GM12878 (cell line): ENCODE measurements around the gene L3MBTL1. TPM values are rescaled to one million over a fixed set of nuclear protein-coding genes. Genes with fewer than 3 reads are reported as not detected.

ENCODE experiments used
- ATAC-seq: fragments of 200-7000 bp; cut with Tn5 transposase; 3 replicates; pipeline ENCODE4 v1.9.1; 2020; ENCODE audit warnings: mild to moderate bottlenecking, moderate library complexity
- BruUV-seq: library from RNA; stranded (reverse); fragments of 400-500 nt; replicated peaks from 2 replicates; lab custom pipeline; 2021; lab: Mats Ljungman, UMichigan
- CTCF ChIA-PET: fragments of 300-600 bp; sonication (Branson Sonifier 250); formaldehyde crosslinking; extraction: SDS; loops from one replicate; lab custom pipeline; 2021; ENCODE audit warnings: inconsistent platforms; lab: Yijun Ruan, JAX
- POLR2A ChIA-PET: fragments of 350-600 bp; formaldehyde crosslinking; extraction: SDS; loops from one replicate; lab custom pipeline; 2021; ENCODE audit warnings: inconsistent platforms; lab: Charles Lee
- RAD21 ChIA-PET: fragments of 300-600 bp; sonication (Branson Sonifier 250); formaldehyde crosslinking; loops from one replicate; lab custom pipeline; 2023; ENCODE audit warnings: antibody characterized with exemption; ENCODE audit not compliant: unreplicated experiment; lab: Charles Lee
- SMC1A ChIA-PET: fragments of 300-600 bp; sonication (Branson Sonifier 250); formaldehyde crosslinking; loops from one replicate; lab custom pipeline; 2023; ENCODE audit not compliant: unreplicated experiment, uncharacterized antibody; lab: Charles Lee
- DNase-seq: peaks from one replicate; pipeline ENCODE4 v3.0.0-alpha.2; 2011; ENCODE audit warnings: low read depth, low spot score
- FAIRE-seq: peaks from 3 replicates; lab custom pipeline; 2011; peaks lifted over from hg19 to GRCh38; lab: Jason Lieb, UNC
- H2AFZ ChIP-seq: 2 replicates; pipeline ENCODE4 v1.6.0; 2011; ENCODE audit warnings: low read depth, low read length, control low read depth; ENCODE audit not compliant: control insufficient read depth
- H3K27ac ChIP-seq: 2 replicates; pipeline ENCODE4 v1.5.1; 2011; ENCODE audit warnings: control low read depth; ENCODE audit not compliant: control insufficient read depth, insufficient read depth
- H3K27me3 ChIP-seq, 2 experiments: replicated peaks in 1 of 2; 2 replicates each; pipeline versions ENCODE4 v1.6.0 to v1.6.1; 2011; ENCODE audit warnings: low read length in 1 of 2; ENCODE audit not compliant: control insufficient read depth in 2 of 2, insufficient read depth in 2 of 2
- H3K36me3 ChIP-seq, 2 experiments: 2 replicates each; pipeline ENCODE4 v1.5.1; 2011; ENCODE audit warnings: low read length in 1 of 2; ENCODE audit not compliant: control insufficient read depth in 2 of 2, insufficient read depth in 2 of 2
- H3K4me1 ChIP-seq: 2 replicates; pipeline ENCODE4 v1.6.1; 2011; ENCODE audit warnings: mild to moderate bottlenecking, low read length, moderate library complexity, mixed read lengths; ENCODE audit not compliant: control insufficient read depth, insufficient read depth
- H3K4me2 ChIP-seq: 2 replicates; pipeline ENCODE4 v1.6.0; 2011; ENCODE audit warnings: control low read depth; ENCODE audit not compliant: control insufficient read depth, insufficient read depth
- H3K4me3 ChIP-seq: fragments of 200-600 bp; sonication (generic); 2 replicates; pipeline ENCODE4 v1.5.1; 2016
- H3K79me2 ChIP-seq: 2 replicates; pipeline ENCODE4 v1.6.0; 2011; ENCODE audit warnings: low read length; ENCODE audit not compliant: control insufficient read depth, insufficient read depth
- H3K9ac ChIP-seq: 2 replicates; pipeline ENCODE4 v1.8.0; 2011; ENCODE audit warnings: low read length, control low read depth, mixed read lengths; ENCODE audit not compliant: control insufficient read depth, insufficient read depth
- H3K9me3 ChIP-seq: replicated peaks from 3 replicates; pipeline ENCODE4 v1.5.1; 2011; ENCODE audit warnings: mild to moderate bottlenecking, low read length; ENCODE audit not compliant: control insufficient read depth, insufficient read depth
- H4K20me1 ChIP-seq: 2 replicates; pipeline ENCODE4 v1.6.0; 2011; ENCODE audit not compliant: control insufficient read depth, insufficient read depth
- BCL11A ChIP-seq: IDR thresholded peaks from 2 replicates; pipeline ENCODE4 v1.6.1; 2011; ENCODE audit warnings: low read depth, low read length
- CBFB ChIP-seq: IDR thresholded peaks from 2 replicates; pipeline ENCODE4 v1.6.1; 2016; ENCODE audit warnings: antibody characterized with exemption, low read depth
- CHD1 ChIP-seq: IDR thresholded peaks from 2 replicates; pipeline ENCODE4 v1.6.1; 2012; ENCODE audit warnings: low read depth, low read length, improper control_type of control experiment
- FOS ChIP-seq: IDR thresholded peaks from 3 replicates; pipeline ENCODE4 v1.6.1; 2011; ENCODE audit warnings: borderline replicate concordance; ENCODE audit not compliant: insufficient read length; ENCODE audit errors: extremely low read depth
- FOXM1 ChIP-seq: IDR thresholded peaks from 2 replicates; pipeline ENCODE4 v1.6.1; 2012; ENCODE audit warnings: low read depth, mild to moderate bottlenecking, inconsistent platforms, low read length, moderate library complexity
- IKZF2 ChIP-seq, 2 experiments: fragments of 450-650 bp; IDR thresholded peaks; 2 replicates each; pipeline ENCODE4 v1.6.1; 2017; ENCODE audit warnings: mild to moderate bottlenecking in 2 of 2, moderate library complexity in 2 of 2
- KAT2A ChIP-seq: conservative IDR thresholded peaks from 2 replicates; pipeline ENCODE4 v1.6.1; 2011; ENCODE audit warnings: low read depth, low read length; ENCODE audit not compliant: control insufficient read depth
- LARP7 ChIP-seq: fragments of 450-650 bp; IDR thresholded peaks from 2 replicates; pipeline ENCODE4 v1.6.1; 2017; ENCODE audit warnings: mild to moderate bottlenecking
- PML ChIP-seq: IDR thresholded peaks from 2 replicates; pipeline ENCODE4 v1.6.1; 2012; ENCODE audit warnings: low read length, inconsistent platforms
- SIN3A ChIP-seq: IDR thresholded peaks from 2 replicates; pipeline ENCODE4 v1.6.1; 2012; ENCODE audit warnings: low read depth, low read length, improper control_type of control experiment
- SMAD1 ChIP-seq: fragments of 450-650 bp; IDR thresholded peaks from 2 replicates; pipeline ENCODE4 v1.6.1; 2018; ENCODE audit warnings: mild to moderate bottlenecking, low read depth; ENCODE audit not compliant: partially characterized antibody
- SREBF2 ChIP-seq: IDR thresholded peaks from 2 replicates; pipeline ENCODE4 v1.6.1; 2012; ENCODE audit warnings: mild to moderate bottlenecking, low read length
- STAT1 ChIP-seq: fragments of 450-650 bp; conservative IDR thresholded peaks from 2 replicates; pipeline ENCODE4 v1.6.1; 2014; ENCODE audit warnings: antibody characterized with exemption, mild to moderate bottlenecking
- TCF3 ChIP-seq: IDR thresholded peaks from 2 replicates; pipeline ENCODE4 v1.6.1; 2012; ENCODE audit warnings: low read depth, mild to moderate bottlenecking, low read length, borderline replicate concordance; ENCODE audit not compliant: insufficient read depth
- ZNF24 ChIP-seq: fragments of 450-650 bp; IDR thresholded peaks from 2 replicates; pipeline ENCODE4 v1.6.1; 2017; ENCODE audit warnings: antibody characterized with exemption, mild to moderate bottlenecking
- WGBS: methylation state at CpG from one replicate; pipeline ENCODE4 v1.1.6; 2016; ENCODE audit warnings: low lambda C conversion rate; ENCODE audit not compliant: insufficient replicate concordance, insufficient coverage; ENCODE audit errors: missing lambda C conversion rate; 5-methylcytosine and 5-hydroxymethylcytosine counted together
- in situ Hi-C: fragments of 300-500 bp; cut with MboI; formaldehyde crosslinking; loops from 9 replicates; pipeline ENCODE4 v1.14.3; 2018; ENCODE audit warnings: mixed read lengths
- intact Hi-C: fragments of 100-400 bp; cut with micrococcal nuclease; formaldehyde crosslinking; loops from one replicate; pipeline ENCODE4 v1.14.2; 2022; ENCODE audit not compliant: unreplicated experiment
- polyA plus RNA-seq, 11 experiments: library from polyadenylated mRNA; depleted of rRNA in 4 of 11; unstranded in 6 of 11; stranded (reverse) in 5 of 11; fragments of >200 nt; fragmentation: Nextera tagmentation in 4 of 11; fragmentation: Illumina TruSeq in 1 of 11; extraction: Ambion mirVana in 4 of 11; extraction: Trizol in 1 of 11; gene quantifications; 1 replicate in 1 of 11; 2 replicates in 10 of 11; pipeline versions ENCODE4 v1.2.1 to v1.2.3, GENCODE V29; 2011 to 2016; ENCODE audit warnings: inconsistent platforms in 2 of 11, missing spikeins in 2 of 11, low read depth in 1 of 11
- total RNA-seq, 4 experiments: library from RNA; depleted of rRNA in 3 of 4; stranded (reverse); fragments of >200 nt in 3 of 4; fragmentation: Illumina TruSeq in 1 of 4; extraction: Trizol in 1 of 4; gene quantifications; 2 replicates each; pipeline versions ENCODE4 v1.2.1 to v1.2.3, GENCODE V29; 2013 to 2021
- TF ChIP-seq, protein P1 (sequence below): IDR thresholded peaks from 2 replicates; pipeline ENCODE4 v1.6.1; 2012; ENCODE audit warnings: improper control_type of control experiment, low read depth, low read length; ENCODE audit not compliant: insufficient replicate concordance
- TF ChIP-seq, protein P2 (sequence below): fragments of 450-650 bp; IDR thresholded peaks from 2 replicates; pipeline ENCODE4 v1.6.1; 2017; ENCODE audit warnings: antibody characterized with exemption, mild to moderate bottlenecking, moderate library complexity

The L3MBTL1 gene
- total and polyA plus RNA-seq, 10 of the 15 experiments (the other 5 are each of a cell fraction or from before 2014, with no cell fraction given) = 0.56 to 6.6 (median 3.9) TPM

- no peak overlapping the region for H3K9ac ChIP-seq
- ChIA-PET RAD21 (no interaction called here), CTCF (no interaction called here), SMC1A (no interaction called here), POLR2A (no interaction called here)
- H3K4me3 ChIP-seq = no peak overlapping the region
- H3K27me3 ChIP-seq = no peaks in the 10 kb centered on the region
- intact Hi-C loops (no loop called here), in situ Hi-C loops (no loop called here)
- DNase-seq (no peak), ATAC-seq (no peak), FAIRE-seq (no peak)
- no peaks in the 10 kb centered on the region for H4K20me1 ChIP-seq
- no peaks in the 10 kb centered on the region for H3K9me3 ChIP-seq
- no peak overlapping the region for H2AFZ ChIP-seq
- no peaks in the 10 kb centered on the region for H3K79me2 ChIP-seq
- no peak overlapping the region for H3K27ac ChIP-seq
- H3K4me1 ChIP-seq = no peaks in the 10 kb centered on the region
- BruUV-seq = no TSS peak
- no peaks in the 10 kb centered on the region for H3K36me3 ChIP-seq
- WGBS = 68% methylated on average over 18 of the region's 18 CpGs
- H3K4me2 ChIP-seq = no peak overlapping the region
- TF ChIP-seq FOXM1 = no peak
- TF ChIP-seq SMAD1 = no peak
- no peak for TF ChIP-seq TCF3
- no peak for TF ChIP-seq ZNF24
- TF ChIP-seq IKZF2 (IDR thresholded peaks at IDR 0.05) = no peak
- TF ChIP-seq LARP7 = no peak
- no peak for TF ChIP-seq PML
- no peak for TF ChIP-seq CHD1
- TF ChIP-seq BCL11A = no peak
- TF ChIP-seq, protein P1, sequence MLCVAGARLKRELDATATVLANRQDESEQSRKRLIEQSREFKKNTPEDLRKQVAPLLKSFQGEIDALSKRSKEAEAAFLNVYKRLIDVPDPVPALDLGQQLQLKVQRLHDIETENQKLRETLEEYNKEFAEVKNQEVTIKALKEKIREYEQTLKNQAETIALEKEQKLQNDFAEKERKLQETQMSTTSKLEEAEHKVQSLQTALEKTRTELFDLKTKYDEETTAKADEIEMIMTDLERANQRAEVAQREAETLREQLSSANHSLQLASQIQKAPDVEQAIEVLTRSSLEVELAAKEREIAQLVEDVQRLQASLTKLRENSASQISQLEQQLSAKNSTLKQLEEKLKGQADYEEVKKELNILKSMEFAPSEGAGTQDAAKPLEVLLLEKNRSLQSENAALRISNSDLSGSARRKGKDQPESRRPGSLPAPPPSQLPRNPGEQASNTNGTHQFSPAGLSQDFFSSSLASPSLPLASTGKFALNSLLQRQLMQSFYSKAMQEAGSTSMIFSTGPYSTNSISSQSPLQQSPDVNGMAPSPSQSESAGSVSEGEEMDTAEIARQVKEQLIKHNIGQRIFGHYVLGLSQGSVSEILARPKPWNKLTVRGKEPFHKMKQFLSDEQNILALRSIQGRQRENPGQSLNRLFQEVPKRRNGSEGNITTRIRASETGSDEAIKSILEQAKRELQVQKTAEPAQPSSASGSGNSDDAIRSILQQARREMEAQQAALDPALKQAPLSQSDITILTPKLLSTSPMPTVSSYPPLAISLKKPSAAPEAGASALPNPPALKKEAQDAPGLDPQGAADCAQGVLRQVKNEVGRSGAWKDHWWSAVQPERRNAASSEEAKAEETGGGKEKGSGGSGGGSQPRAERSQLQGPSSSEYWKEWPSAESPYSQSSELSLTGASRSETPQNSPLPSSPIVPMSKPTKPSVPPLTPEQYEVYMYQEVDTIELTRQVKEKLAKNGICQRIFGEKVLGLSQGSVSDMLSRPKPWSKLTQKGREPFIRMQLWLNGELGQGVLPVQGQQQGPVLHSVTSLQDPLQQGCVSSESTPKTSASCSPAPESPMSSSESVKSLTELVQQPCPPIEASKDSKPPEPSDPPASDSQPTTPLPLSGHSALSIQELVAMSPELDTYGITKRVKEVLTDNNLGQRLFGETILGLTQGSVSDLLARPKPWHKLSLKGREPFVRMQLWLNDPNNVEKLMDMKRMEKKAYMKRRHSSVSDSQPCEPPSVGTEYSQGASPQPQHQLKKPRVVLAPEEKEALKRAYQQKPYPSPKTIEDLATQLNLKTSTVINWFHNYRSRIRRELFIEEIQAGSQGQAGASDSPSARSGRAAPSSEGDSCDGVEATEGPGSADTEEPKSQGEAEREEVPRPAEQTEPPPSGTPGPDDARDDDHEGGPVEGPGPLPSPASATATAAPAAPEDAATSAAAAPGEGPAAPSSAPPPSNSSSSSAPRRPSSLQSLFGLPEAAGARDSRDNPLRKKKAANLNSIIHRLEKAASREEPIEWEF = no peak
- no peak for TF ChIP-seq SIN3A
- TF ChIP-seq, protein P2, sequence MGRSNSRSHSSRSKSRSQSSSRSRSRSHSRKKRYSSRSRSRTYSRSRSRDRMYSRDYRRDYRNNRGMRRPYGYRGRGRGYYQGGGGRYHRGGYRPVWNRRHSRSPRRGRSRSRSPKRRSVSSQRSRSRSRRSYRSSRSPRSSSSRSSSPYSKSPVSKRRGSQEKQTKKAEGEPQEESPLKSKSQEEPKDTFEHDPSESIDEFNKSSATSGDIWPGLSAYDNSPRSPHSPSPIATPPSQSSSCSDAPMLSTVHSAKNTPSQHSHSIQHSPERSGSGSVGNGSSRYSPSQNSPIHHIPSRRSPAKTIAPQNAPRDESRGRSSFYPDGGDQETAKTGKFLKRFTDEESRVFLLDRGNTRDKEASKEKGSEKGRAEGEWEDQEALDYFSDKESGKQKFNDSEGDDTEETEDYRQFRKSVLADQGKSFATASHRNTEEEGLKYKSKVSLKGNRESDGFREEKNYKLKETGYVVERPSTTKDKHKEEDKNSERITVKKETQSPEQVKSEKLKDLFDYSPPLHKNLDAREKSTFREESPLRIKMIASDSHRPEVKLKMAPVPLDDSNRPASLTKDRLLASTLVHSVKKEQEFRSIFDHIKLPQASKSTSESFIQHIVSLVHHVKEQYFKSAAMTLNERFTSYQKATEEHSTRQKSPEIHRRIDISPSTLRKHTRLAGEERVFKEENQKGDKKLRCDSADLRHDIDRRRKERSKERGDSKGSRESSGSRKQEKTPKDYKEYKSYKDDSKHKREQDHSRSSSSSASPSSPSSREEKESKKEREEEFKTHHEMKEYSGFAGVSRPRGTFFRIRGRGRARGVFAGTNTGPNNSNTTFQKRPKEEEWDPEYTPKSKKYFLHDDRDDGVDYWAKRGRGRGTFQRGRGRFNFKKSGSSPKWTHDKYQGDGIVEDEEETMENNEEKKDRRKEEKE = no peak
- no peak for TF ChIP-seq SREBF2
- TF ChIP-seq FOS = no peak
- TF ChIP-seq KAT2A = no peak
- TF ChIP-seq STAT1 = no peak
- TF ChIP-seq CBFB = no peak
Observed at GRCh38 chr20:43564993-43565757, 57.7 kb downstream of the L3MBTL1 start.
